Measurements from ENCODE around the gene ANXA10. TPM values are rescaled to one million over a fixed set of nuclear protein-coding genes. Genes with fewer than 3 reads are reported as not detected.

ANXA10 gene
- total and polyA plus RNA-seq, 12 donors, result not detected

GRCh38 chr4:168183717-168184571 is 91.6 kb downstream of the ANXA10 start:
- TF ChIP-seq CTCF (IDR thresholded peaks at IDR 0.05), result peak; percentile 15 to 66 (median 62)
- DNase-seq (no peak), ATAC-seq (peak in 6 of 8 donors; percentile 25 to 57 (median 52))
- Histone ChIP-seq H3K27ac (peak overlapping the region in 5 of 10 donors; percentile 9 to 52 (median 27)), H3K27me3 (no peaks in the 10 kb centered on the region), H3K4me3 (no peak overlapping the region), H3K4me1 (peaks cover 0 to 7% (median 0%) of the 10 kb centered on the region in 9 donors), H3K9me3 (no peaks in the 10 kb centered on the region), H3K36me3 (no peaks in the 10 kb centered on the region)
- WGBS, 2 donors, result 17 to 26% methylated on average over 6 of the region's 6 CpGs
- intact Hi-C loops (cut with DNase I), result loop anchor here in 2 of 10 donors (10.0 kb wide), 2 partner anchors 221 to 231 kb away; no protein-coding TSS in a partner anchor

GRCh38 chr4:168188754-168189153 is 96.4 kb downstream of the ANXA10 start:
- TF ChIP-seq CTCF (IDR thresholded peaks at IDR 0.05), result no peak

GRCh38 chr4:168197926-168198325 is 105.6 kb downstream of the ANXA10 start:
- H3K4me3 ChIP-seq, result no peak overlapping the region
- no peaks in the 10 kb centered on the region for H3K36me3 ChIP-seq
- ATAC-seq, result no peak
- H3K9me3 ChIP-seq, result peaks cover 0 to 22% (median 3%) of the 10 kb centered on the region in 11 donors
- intact Hi-C loops (cut with DNase I), result loop anchor here in 1 of 10 donors (2.0 kb wide), 1 partner anchor 73 kb away; no protein-coding TSS in a partner anchor
- no peak overlapping the region for H3K27ac ChIP-seq
- TF ChIP-seq CTCF (IDR thresholded peaks at IDR 0.05), result no peak
- no peak for DNase-seq
- H3K4me1 ChIP-seq, result no peaks in the 10 kb centered on the region
- no peaks in the 10 kb centered on the region for H3K27me3 ChIP-seq

More at GRCh38 chr4:168188754-168189153, 96.4 kb downstream of the ANXA10 start:
- intact Hi-C loops (cut with DNase I), result loop anchor here in 2 of 10 donors (10.0 kb wide), 2 partner anchors 216 to 226 kb away; no protein-coding TSS in a partner anchor
- 79 to 91% methylated on average over 1 of the region's 1 CpG for WGBS, 2 donors
- Histone ChIP-seq H3K4me1 (peaks cover 0 to 7% (median 0%) of the 10 kb centered on the region in 9 donors), H3K4me3 (no peak overlapping the region), H3K9me3 (no peaks in the 10 kb centered on the region), H3K36me3 (no peaks in the 10 kb centered on the region), H3K27me3 (no peaks in the 10 kb centered on the region), H3K27ac (no peak overlapping the region)
- ATAC-seq (no peak), DNase-seq (no peak)

GRCh38 chr4:168199260-168199957 is 107.1 kb downstream of the ANXA10 start:
- no peak for TF ChIP-seq CTCF (IDR thresholded peaks at IDR 0.05)

More at GRCh38 chr4:168199260-168199957, 107.1 kb downstream of the ANXA10 start:
- Histone ChIP-seq H3K36me3 (no peaks in the 10 kb centered on the region), H3K4me1 (no peaks in the 10 kb centered on the region), H3K9me3 (peaks cover 0 to 36% (median 18%) of the 10 kb centered on the region in 11 donors), H3K4me3 (no peak overlapping the region), H3K27ac (no peak overlapping the region), H3K27me3 (no peaks in the 10 kb centered on the region)
- intact Hi-C loops (cut with DNase I), result loop anchor here in 1 of 10 donors (2.0 kb wide), 1 partner anchor 75 kb away; no protein-coding TSS in a partner anchor
- WGBS, 2 donors, result 60 to 63% methylated on average over 4 of the region's 4 CpGs
- ATAC-seq (no peak), DNase-seq (no peak)
